ENCODE results near the gene TFG. TPM values are rescaled to one million over a fixed set of nuclear protein-coding genes. Genes with fewer than 3 reads are reported as not detected.

Gene TFG
- total RNA-seq, 2 donors from 2014 or later: 44.8 to 74.0 TPM

- no peaks in the 10 kb centered on the region for H3K36me3 Mint-ChIP-seq
- DNase-seq (ENCODE audit: low spot score in 2 of 2) (no peak), ATAC-seq (peak in 1 of 2 donors; percentile 70)
- H3K9me3 Mint-ChIP-seq: no peaks in the 10 kb centered on the region
- no peak overlapping the region for H3K27ac Mint-ChIP-seq
Observed at GRCh38 chr3:100765437-100765975, 56.2 kb downstream of the TFG start.

DNA sequence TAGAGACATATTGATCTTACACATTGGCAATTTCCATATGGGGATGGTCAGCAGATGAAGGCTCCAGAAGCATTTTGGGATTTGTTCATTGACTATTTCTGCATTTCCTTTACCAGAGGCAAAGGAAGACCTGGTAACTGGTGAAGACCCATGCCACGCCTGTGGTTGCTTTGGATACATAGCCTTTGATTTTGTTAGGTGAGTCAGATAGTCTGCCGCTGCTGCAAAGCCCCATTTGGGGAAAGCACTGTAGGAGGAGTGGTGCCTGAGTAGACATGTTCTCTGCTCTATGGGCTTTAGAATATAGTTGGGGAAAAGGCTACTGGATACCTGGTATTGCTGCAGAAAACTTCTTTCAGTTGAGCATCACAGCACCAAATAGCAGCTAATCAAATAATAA, 56.8 kb downstream of the TFG start:
- Mint-ChIP-seq H3K36me3 (no peaks in the 10 kb centered on the region), H3K27ac (no peak overlapping the region), H3K9me3 (no peaks in the 10 kb centered on the region)
- DNase-seq (ENCODE audit: low spot score in 2 of 2) (no peak), ATAC-seq (peak; percentile 55 to 72)

- Mint-ChIP-seq H3K27ac (no peak overlapping the region), H3K9me3 (peaks cover 0 to 6% of the 10 kb centered on the region in 2 donors), H3K36me3 (no peaks in the 10 kb centered on the region)
- DNase-seq (ENCODE audit: low spot score in 2 of 2): no peak
- no peak for ATAC-seq
Observed at GRCh38 chr3:100769693-100770092, 60.4 kb downstream of the TFG start.

DNA sequence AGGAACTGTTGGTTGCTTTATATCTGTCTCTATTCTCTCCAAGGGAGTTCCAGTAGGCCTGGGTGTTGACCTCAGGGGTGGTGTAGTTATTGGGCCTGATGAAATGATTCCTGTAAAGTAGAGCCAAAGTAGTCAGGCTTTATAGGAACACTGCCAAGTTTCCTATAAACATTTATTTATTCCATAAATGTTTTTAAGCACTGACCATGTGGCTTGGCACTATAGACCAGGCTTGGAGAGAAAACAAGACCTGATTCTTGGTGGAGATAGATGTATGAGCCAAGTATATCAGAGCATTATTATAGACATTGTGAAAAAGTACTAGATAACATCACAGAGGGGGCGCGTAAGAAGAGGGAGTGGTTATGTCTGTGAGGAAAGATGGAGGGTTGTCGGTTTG, 65.9 kb downstream of the TFG start:
- Mint-ChIP-seq H3K36me3 (no peaks in the 10 kb centered on the region), H3K27ac (no peak overlapping the region), H3K9me3 (peaks cover 0 to 6% of the 10 kb centered on the region in 2 donors)
- ATAC-seq (no peak), DNase-seq (ENCODE audit: low spot score in 2 of 2) (no peak)

DNA sequence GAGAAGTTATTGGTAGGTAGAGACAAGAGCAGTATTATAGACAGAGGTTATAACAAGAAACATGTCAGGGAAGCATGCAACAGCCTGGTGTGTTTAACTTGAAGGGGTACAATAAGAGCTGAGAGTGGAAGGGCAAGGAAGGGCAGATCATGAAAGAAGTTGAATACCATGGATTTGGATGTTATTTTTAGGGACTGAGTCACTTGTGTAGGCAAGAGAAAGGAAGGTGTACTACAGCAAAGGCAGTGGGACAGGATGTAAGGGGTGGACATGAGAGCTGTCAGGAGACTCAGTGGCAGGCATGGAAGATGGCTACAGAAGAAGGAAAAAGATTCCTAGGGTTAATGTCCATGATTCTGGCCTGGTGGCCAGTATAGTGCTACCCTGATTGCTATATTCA, 66.4 kb downstream of the TFG start:
- Mint-ChIP-seq H3K36me3 (no peaks in the 10 kb centered on the region), H3K9me3 (peaks cover 0 to 6% of the 10 kb centered on the region in 2 donors), H3K27ac (no peak overlapping the region)
- ATAC-seq (no peak), DNase-seq (ENCODE audit: low spot score in 2 of 2) (no peak)

DNA sequence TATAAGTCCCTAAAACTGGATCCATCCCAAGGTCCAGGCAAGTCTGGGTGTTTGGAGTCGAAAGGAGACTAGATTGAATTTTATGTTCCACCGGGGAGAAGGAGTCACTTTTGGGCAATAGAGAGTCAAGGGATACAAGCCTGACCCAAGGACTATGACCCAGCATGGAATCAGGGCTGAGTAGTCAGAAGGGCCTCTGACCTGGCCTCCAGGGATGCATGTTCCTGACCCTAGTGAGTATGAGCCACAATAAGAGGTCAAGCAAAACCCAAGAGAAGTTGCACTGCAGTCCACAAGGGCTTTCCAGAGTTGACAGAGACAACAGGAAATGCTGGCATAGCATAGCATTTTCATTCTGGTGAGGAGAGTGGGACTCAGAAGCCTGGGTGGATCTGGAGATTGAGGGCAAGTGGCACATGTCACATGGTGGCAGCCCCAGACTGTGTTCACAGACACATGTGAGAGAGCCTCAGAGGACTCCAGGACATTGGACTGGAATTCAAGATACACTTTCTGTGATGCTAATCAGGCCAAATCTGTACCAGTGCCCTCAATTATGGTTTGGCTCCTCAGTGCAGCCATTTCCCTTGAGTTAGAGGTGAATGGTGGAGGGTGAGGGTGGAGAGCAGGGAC, 66.9 kb downstream of the TFG start:
- H3K27ac Mint-ChIP-seq: no peak overlapping the region
- H3K36me3 Mint-ChIP-seq: no peaks in the 10 kb centered on the region
- no peak for ATAC-seq
- DNase-seq (ENCODE audit: low spot score in 2 of 2): no peak
- peaks cover 0 to 6% of the 10 kb centered on the region in 2 donors for H3K9me3 Mint-ChIP-seq

DNA sequence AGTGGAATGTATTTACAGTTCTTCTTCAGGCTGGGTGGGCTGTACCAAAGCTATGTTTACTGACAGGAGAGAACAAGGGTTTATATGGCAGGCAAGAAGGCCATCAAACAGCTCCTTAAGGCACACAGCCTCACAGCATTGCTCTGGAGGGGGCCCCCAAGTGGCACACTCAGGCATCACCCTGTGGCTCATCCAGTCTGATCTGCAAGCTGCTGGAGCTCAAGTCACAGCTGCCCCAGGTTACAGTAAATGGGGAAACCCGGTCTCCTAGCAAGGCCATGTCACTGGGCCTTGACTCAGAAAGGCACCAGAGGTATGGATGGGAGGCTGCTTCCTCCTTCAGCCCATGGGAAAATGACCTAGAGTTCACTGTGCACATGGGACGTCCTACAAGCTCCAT, 67.5 kb downstream of the TFG start:
- DNase-seq (ENCODE audit: low spot score in 2 of 2) (no peak), ATAC-seq (peak in 1 of 2 donors; percentile 39)
- no peak overlapping the region for H3K27ac Mint-ChIP-seq
- H3K36me3 Mint-ChIP-seq: no peaks in the 10 kb centered on the region
- peaks cover 0 to under 1% of the 10 kb centered on the region in 2 donors for H3K9me3 Mint-ChIP-seq

GRCh38 chr3:100777271-100777670, 68.0 kb downstream of the TFG start:
- H3K9me3 Mint-ChIP-seq: no peaks in the 10 kb centered on the region
- DNase-seq (ENCODE audit: low spot score in 2 of 2): no peak
- H3K27ac Mint-ChIP-seq: no peak overlapping the region
- ATAC-seq: no peak
- no peaks in the 10 kb centered on the region for H3K36me3 Mint-ChIP-seq

- Mint-ChIP-seq H3K27ac (no peak overlapping the region), H3K9me3 (peaks cover 0 to 3% of the 10 kb centered on the region in 2 donors), H3K36me3 (no peaks in the 10 kb centered on the region)
- ATAC-seq: no peak
- DNase-seq (ENCODE audit: low spot score in 2 of 2): no peak
Observed at GRCh38 chr3:100779480-100779879, 70.2 kb downstream of the TFG start.

DNA sequence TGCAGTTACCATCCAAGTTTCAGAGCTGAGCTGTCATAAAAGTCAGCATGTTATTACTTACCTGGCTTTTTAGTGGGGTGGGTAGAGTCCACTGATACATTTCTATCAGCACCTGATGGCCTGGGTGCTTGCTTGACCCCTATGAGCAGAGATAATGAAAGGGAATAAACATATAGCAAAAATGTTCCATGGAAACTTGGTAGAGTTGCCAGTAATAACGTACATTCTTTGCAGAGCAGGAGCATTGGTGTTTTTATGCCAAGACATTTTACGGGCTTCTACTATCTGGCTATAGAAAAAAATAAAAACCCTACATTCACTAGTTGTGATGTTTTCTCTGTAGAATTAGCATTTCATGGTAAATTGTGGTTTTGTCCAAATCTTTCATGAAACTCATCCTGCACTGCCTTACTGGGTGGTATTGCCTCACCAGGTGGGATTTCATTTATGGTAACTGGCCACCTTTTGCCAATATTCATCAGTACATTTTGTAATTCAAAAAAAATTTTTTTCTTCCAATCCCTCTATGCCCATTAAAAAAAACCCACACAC, 70.9 kb downstream of the TFG start:
- ATAC-seq: no peak

GRCh38 chr3:100781301-100781700, 72.0 kb downstream of the TFG start:
- Mint-ChIP-seq H3K9me3 (peaks cover 0 to 15% of the 10 kb centered on the region in 2 donors), H3K36me3 (peaks cover 0 to 5% of the 10 kb centered on the region in 2 donors), H3K27ac (no peak overlapping the region)
- DNase-seq (ENCODE audit: low spot score in 2 of 2) (no peak), ATAC-seq (no peak)

More for the DNA sequence above, 70.9 kb downstream of the TFG start:
- Mint-ChIP-seq H3K36me3 (no peaks in the 10 kb centered on the region), H3K9me3 (peaks cover 0 to 10% of the 10 kb centered on the region in 2 donors), H3K27ac (no peak overlapping the region)
- DNase-seq (ENCODE audit: low spot score in 2 of 2): no peak

GRCh38 chr3:100782348-100782747, 73.1 kb downstream of the TFG start:
- ATAC-seq: no peak
- H3K27ac Mint-ChIP-seq: no peak overlapping the region
- DNase-seq (ENCODE audit: low spot score in 2 of 2): no peak
- H3K36me3 Mint-ChIP-seq: peaks cover 0 to 5% of the 10 kb centered on the region in 2 donors
- peaks cover 0 to 15% of the 10 kb centered on the region in 2 donors for H3K9me3 Mint-ChIP-seq

- no peak for ATAC-seq
- H3K27ac Mint-ChIP-seq: no peak overlapping the region
Observed at GRCh38 chr3:100782906-100783305, 73.6 kb downstream of the TFG start.

GRCh38 chr3:100783619-100784018, 74.3 kb downstream of the TFG start:
- DNase-seq (ENCODE audit: low spot score in 2 of 2) (no peak), ATAC-seq (no peak)
- Mint-ChIP-seq H3K27ac (no peak overlapping the region), H3K36me3 (peaks cover 0 to 5% of the 10 kb centered on the region in 2 donors), H3K9me3 (peaks cover 0 to 15% of the 10 kb centered on the region in 2 donors)

More at GRCh38 chr3:100782906-100783305, 73.6 kb downstream of the TFG start:
- no peak for DNase-seq (ENCODE audit: low spot score in 2 of 2)
- Mint-ChIP-seq H3K36me3 (peaks cover 0 to 5% of the 10 kb centered on the region in 2 donors), H3K9me3 (peaks cover 0 to 15% of the 10 kb centered on the region in 2 donors)

- no peak for ATAC-seq
- H3K27ac Mint-ChIP-seq: no peak overlapping the region
- no peak for DNase-seq (ENCODE audit: low spot score in 2 of 2)
- peaks cover 0 to 11% of the 10 kb centered on the region in 2 donors for H3K9me3 Mint-ChIP-seq
- peaks cover 0 to 5% of the 10 kb centered on the region in 2 donors for H3K36me3 Mint-ChIP-seq
Observed at GRCh38 chr3:100789579-100789978, 80.3 kb downstream of the TFG start.

DNA sequence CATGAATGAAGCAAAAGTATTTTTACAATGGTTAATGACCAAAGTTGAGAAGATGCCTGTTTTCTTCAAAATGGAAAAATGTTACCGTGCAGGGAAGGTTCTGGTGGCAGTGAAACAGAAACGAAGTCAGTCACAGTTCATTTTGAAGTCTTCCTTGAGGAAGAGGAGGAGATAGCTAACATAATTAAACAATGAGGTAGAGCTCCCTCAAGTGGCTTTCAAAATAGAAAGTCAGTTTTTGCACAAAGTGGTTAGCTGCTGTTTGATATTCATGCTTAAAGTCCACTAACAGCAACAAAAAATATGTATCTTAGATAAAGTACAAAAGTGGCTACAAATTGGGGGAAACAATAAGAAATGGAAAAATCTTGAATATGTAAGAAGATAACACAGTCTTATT, 87.3 kb downstream of the TFG start:
- no peak for ATAC-seq
- H3K36me3 Mint-ChIP-seq: no peaks in the 10 kb centered on the region
- H3K9me3 Mint-ChIP-seq: no peaks in the 10 kb centered on the region
- H3K27ac Mint-ChIP-seq: no peak overlapping the region
- no peak for DNase-seq (ENCODE audit: low spot score in 2 of 2)

DNA sequence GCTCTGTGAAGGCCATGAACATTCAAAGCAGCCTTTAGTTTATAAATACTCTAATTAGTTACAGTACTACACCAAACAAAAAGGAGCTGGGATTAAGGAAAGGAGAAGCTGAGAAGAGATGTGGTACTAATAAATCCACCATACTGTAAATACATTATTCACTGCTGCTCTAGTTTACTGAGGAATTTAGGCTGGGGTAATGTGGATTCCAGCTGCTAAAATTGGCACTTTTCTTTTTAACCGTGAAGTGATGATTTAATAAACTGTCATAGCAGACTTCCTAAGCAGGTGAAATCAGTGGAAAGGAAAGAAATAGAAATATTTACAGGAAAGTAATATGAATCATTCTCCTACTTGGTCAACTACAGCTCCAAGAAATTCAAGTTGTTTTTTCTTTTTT, 88.7 kb downstream of the TFG start:
- no peaks in the 10 kb centered on the region for H3K9me3 Mint-ChIP-seq
- ATAC-seq: no peak

More for the DNA sequence above, 88.7 kb downstream of the TFG start:
- no peak overlapping the region for H3K27ac Mint-ChIP-seq
- no peak for DNase-seq (ENCODE audit: low spot score in 2 of 2)
- no peaks in the 10 kb centered on the region for H3K36me3 Mint-ChIP-seq

Measured in activated naive CD4-positive, alpha-beta T cell treated with anti-CD3 and anti-CD28 coated beads, Interleukin-2, amount 50 U/mL, for 72 hours (primary cell).